ENCODE results near the gene RRP15.

DNA sequence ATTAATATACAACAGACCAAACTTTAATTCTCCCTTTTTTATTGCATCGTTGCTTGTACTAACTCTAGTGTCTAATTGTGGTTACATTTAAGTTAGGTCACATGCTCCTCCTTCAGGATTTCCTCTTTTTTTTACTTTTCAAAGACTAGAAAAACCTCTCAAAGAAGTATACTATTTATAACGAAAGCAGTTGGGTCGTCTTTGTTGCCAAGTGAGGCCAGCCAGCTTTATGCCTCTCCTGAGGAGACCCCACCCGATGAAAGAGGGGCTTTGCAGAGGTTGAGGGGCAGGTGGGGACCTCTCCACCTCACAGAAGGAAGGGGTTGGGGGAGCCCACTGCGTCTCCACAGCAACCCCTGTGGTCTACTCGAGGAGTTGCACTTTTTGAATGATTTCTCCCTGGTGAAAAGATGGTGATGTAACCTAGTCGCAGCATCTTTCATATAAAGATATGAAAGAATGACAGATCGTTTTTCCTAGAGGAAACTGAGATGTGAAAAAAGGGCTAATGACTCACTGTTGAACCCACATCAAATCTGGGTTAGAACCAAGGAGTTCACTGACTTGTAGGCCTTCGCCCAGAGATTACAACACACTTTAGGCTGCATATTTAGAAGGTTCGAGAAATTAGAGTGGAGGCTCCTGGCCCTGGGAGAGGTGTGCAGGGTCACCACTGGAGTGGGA lies 66.4 kb downstream of the RRP15 start:
- TF ChIP-seq, protein P1, sequence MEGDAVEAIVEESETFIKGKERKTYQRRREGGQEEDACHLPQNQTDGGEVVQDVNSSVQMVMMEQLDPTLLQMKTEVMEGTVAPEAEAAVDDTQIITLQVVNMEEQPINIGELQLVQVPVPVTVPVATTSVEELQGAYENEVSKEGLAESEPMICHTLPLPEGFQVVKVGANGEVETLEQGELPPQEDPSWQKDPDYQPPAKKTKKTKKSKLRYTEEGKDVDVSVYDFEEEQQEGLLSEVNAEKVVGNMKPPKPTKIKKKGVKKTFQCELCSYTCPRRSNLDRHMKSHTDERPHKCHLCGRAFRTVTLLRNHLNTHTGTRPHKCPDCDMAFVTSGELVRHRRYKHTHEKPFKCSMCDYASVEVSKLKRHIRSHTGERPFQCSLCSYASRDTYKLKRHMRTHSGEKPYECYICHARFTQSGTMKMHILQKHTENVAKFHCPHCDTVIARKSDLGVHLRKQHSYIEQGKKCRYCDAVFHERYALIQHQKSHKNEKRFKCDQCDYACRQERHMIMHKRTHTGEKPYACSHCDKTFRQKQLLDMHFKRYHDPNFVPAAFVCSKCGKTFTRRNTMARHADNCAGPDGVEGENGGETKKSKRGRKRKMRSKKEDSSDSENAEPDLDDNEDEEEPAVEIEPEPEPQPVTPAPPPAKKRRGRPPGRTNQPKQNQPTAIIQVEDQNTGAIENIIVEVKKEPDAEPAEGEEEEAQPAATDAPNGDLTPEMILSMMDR (IDR thresholded peaks at IDR 0.05), result peak; percentile 27 to 52 (median 34)
- no peak for TF ChIP-seq POLR2A (IDR thresholded peaks at IDR 0.05)
